ENCODE results near the gene CAPS.
"Not testable (repeated sequence)": the region's sequence is repeated elsewhere in the genome, so short reads cannot be mapped to it uniquely, and the experiment has no call there.

The CAPS gene

GRCh38 chr19:5913739-5914357, at the start of gene CAPS:
TSS of gene CAPS (plus strand) at chr19:5914254. CDS start at chr19:5914407, 153 bp downstream.
- DNase-seq: no peak

- DNase-seq: no peak
These were observed 49.1 kb upstream of the CAPS start for GRCh38 chr19:5864725-5865486.

GRCh38 chr19:5865772-5866171, 48.3 kb upstream of the CAPS start:
- no peak for DNase-seq

GRCh38 chr19:5867201-5868136, 46.6 kb upstream of the CAPS start:
- DNase-seq: no peak

- DNase-seq: no peak
These were observed 43.1 kb upstream of the CAPS start for GRCh38 chr19:5870986-5871394.

- no peak for DNase-seq
These were observed 40.3 kb upstream of the CAPS start for GRCh38 chr19:5873617-5874199.

- not testable (repeated sequence) for DNase-seq
These were observed 39.6 kb upstream of the CAPS start for GRCh38 chr19:5874496-5874895.

- no peak for DNase-seq
These were observed 36.6 kb upstream of the CAPS start for GRCh38 chr19:5877427-5877826.

GRCh38 chr19:5877882-5878281, 36.2 kb upstream of the CAPS start:
- DNase-seq: no peak

GRCh38 chr19:5880196-5880595, 33.9 kb upstream of the CAPS start:
- no peak for DNase-seq

GRCh38 chr19:5880604-5881078, 33.4 kb upstream of the CAPS start:
- no peak for DNase-seq

GRCh38 chr19:5881543-5882299, 32.3 kb upstream of the CAPS start:
- no peak for DNase-seq

GRCh38 chr19:5882421-5882968, 31.6 kb upstream of the CAPS start:
- no peak for DNase-seq

- DNase-seq: not testable (repeated sequence)
These were observed 30.7 kb upstream of the CAPS start for GRCh38 chr19:5883157-5883873.

GRCh38 chr19:5884065-5884811, 29.8 kb upstream of the CAPS start:
- DNase-seq: not testable (repeated sequence)

- no peak for DNase-seq
These were observed 24.6 kb upstream of the CAPS start for GRCh38 chr19:5889288-5889971.

- no peak for DNase-seq
These were observed 24.0 kb upstream of the CAPS start for GRCh38 chr19:5890099-5890498.

- no peak for DNase-seq
These were observed 22.5 kb upstream of the CAPS start for GRCh38 chr19:5891572-5891937.

- peak; percentile 69 for DNase-seq
These were observed 21.9 kb upstream of the CAPS start for GRCh38 chr19:5891938-5892771.
